Measurements from ENCODE around the gene RND1.

The RND1 gene

GRCh38 chr12:48810903-48811431 is 54.7 kb downstream of the RND1 start:
- DNase-seq (ENCODE audit: low read depth in 2 of 2), result peak; percentile 54 to 55

GRCh38 chr12:48807981-48808380 is 57.7 kb downstream of the RND1 start:
- DNase-seq (ENCODE audit: low read depth in 2 of 2), result no peak
